ENCODE measurements around the gene WIPI1. TPM values are rescaled to one million over a fixed set of nuclear protein-coding genes. Genes with fewer than 3 reads are reported as not detected.
A peak's percentile ranks its signal among the peaks of the same experiment; 100 is the strongest.

Gene WIPI1
- total and polyA plus RNA-seq, 2 of the 13 experiments (the other 11 are each of a cell fraction or from before 2014, with no cell fraction given), result 29.4 to 141 TPM

DNA sequence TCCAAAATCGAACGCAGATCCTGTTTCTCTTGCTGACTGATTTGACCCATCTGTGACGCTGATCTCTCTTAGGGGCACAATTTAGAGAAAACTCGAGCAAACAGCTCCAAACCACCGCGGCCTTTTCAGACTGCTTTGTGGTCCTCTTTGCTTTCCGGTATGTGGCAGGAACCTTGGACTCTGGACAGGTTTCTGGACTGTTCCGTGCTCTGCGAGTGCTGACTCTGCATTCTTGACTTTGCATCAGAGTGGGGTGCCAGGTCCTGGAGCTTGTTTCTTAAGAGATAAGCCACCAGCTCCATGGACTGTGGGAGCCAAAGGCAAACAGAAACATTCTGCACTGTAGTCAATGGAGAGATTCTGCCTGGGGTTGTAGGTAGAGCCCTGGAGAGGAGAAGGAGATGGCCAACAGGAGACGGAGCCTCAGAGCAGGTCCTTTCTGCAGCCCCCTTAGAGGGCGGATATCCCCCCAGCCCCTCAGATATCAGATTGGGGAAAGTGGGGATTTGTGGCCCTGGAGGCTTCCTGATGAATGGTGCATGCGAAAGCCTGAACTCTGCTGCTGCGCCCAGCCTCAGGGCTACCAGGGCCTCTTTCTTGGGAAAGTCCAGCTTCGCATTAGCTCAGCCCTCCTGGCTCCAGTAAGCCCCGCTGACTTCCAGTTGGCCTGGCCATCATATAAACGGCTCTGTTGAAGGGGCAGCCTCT lies 65.6 kb downstream of the WIPI1 start (continued):
- TF ChIP-seq E2F1 (CRISPR knock-in tag; IDR thresholded peaks at IDR 0.05), result no peak
- 0 out of 2 replicates have a peak, but pooled peaks have one; percentile 57 for TF ChIP-seq ZNF772 (CRISPR knock-in tag; IDR thresholded peaks at IDR 0.05)
- TF ChIP-seq, protein P1, sequence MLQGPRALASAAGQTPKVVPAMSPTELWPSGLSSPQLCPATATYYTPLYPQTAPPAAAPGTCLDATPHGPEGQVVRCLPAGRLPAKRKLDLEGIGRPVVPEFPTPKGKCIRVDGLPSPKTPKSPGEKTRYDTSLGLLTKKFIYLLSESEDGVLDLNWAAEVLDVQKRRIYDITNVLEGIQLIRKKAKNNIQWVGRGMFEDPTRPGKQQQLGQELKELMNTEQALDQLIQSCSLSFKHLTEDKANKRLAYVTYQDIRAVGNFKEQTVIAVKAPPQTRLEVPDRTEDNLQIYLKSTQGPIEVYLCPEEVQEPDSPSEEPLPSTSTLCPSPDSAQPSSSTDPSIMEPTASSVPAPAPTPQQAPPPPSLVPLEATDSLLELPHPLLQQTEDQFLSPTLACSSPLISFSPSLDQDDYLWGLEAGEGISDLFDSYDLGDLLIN (CRISPR knock-in tag; IDR thresholded peaks at IDR 0.05; ENCODE audit: borderline replicate concordance), result no peak
- no peak for TF ChIP-seq RBAK (CRISPR knock-in tag; IDR thresholded peaks at IDR 0.05)
- TF ChIP-seq SOX6 (IDR thresholded peaks at IDR 0.05), result no peak
- peak; percentile 82 for TF ChIP-seq SOX6 (CRISPR knock-in tag; IDR thresholded peaks at IDR 0.05)
- no peak for TF ChIP-seq CHD4 (IDR thresholded peaks at IDR 0.05; ENCODE audit: borderline replicate concordance, low read length)
- TF ChIP-seq, protein P2, sequence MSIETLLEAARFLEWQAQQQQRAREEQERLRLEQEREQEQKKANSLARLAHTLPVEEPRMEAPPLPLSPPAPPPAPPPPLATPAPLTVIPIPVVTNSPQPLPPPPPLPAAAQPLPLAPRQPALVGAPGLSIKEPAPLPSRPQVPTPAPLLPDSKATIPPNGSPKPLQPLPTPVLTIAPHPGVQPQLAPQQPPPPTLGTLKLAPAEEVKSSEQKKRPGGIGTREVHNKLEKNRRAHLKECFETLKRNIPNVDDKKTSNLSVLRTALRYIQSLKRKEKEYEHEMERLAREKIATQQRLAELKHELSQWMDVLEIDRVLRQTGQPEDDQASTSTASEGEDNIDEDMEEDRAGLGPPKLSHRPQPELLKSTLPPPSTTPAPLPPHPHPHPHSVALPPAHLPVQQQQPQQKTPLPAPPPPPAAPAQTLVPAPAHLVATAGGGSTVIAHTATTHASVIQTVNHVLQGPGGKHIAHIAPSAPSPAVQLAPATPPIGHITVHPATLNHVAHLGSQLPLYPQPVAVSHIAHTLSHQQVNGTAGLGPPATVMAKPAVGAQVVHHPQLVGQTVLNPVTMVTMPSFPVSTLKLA (IDR thresholded peaks at IDR 0.05), result no peak
- TF ChIP-seq ZNF768 (CRISPR knock-in tag; IDR thresholded peaks at IDR 0.05), result no peak
- TF ChIP-seq ZNF580 (CRISPR knock-in tag; IDR thresholded peaks at IDR 0.05; ENCODE audit: borderline replicate concordance, low read depth), result peak; percentile 78; the same call in 1 of the 2 replicates
- TF ChIP-seq RXRB (CRISPR knock-in tag; IDR thresholded peaks at IDR 0.05; ENCODE audit: borderline replicate concordance), result peak; percentile 77
- no peak for TF ChIP-seq ZNF781 (CRISPR knock-in tag; IDR thresholded peaks at IDR 0.05; ENCODE audit: borderline replicate concordance, not compliant biosample characterization)
- no peak for TF ChIP-seq ZSCAN21 (CRISPR knock-in tag; IDR thresholded peaks at IDR 0.05; ENCODE audit: borderline replicate concordance)
- TF ChIP-seq DMAP1 (CRISPR knock-in tag; IDR thresholded peaks at IDR 0.05), result peak; percentile 61; the same call in 1 of the 2 replicates
- no peak for TF ChIP-seq PCBP1 (IDR thresholded peaks at IDR 0.05; ENCODE audit: borderline replicate concordance, low read depth, low read length)
- TF ChIP-seq HNRNPLL (IDR thresholded peaks at IDR 0.05; ENCODE audit: low read depth, low read length, poor library complexity, severe bottlenecking), result no peak
- no peak for TF ChIP-seq PHF8 (CRISPR knock-in tag; IDR thresholded peaks at IDR 0.05)
- TF ChIP-seq PAWR (CRISPR knock-in tag; IDR thresholded peaks at IDR 0.05; ENCODE audit: borderline replicate concordance), result no peak
- no peak for TF ChIP-seq ZNF180 (CRISPR knock-in tag; IDR thresholded peaks at IDR 0.05; ENCODE audit: borderline replicate concordance, low read depth)
- no peak for TF ChIP-seq TP53 (CRISPR knock-in tag; conservative IDR thresholded peaks at IDR 0.05)
- no peak for TF ChIP-seq TERF1 (CRISPR knock-in tag; IDR thresholded peaks at IDR 0.05)
- no peak for TF ChIP-seq ZBTB39 (CRISPR knock-in tag; IDR thresholded peaks at IDR 0.05)

Data from HepG2 (cell line).